ENCODE results near the gene TSPAN2.

- TF ChIP-seq CTCF (IDR thresholded peaks at IDR 0.05), result no peak
- TF ChIP-seq POLR2A (IDR thresholded peaks at IDR 0.05), result no peak
These were observed 44.1 kb upstream of the TSPAN2 start for GRCh38 chr1:115133440-115133839.
